Endometrial microvascular endothelial cells (primary cell): ENCODE data around the gene TRIM54. TPM values are rescaled to one million over a fixed set of nuclear protein-coding genes. Genes with fewer than 3 reads are reported as not detected.
"Not testable (repeated sequence)": the region's sequence is repeated elsewhere in the genome, so short reads cannot be mapped to it uniquely, and the experiment has no call there.

Experiments used
- in situ Hi-C: cut with HindIII; loops from 2 replicates; pipeline ENCODE4 v1.10.0; 2017; ENCODE audit warnings: low sequenced_read_pairs, low pct_unique_long_range_greater_than_20kb; ENCODE audit errors: inconsistent ontology term
- total RNA-seq: library from RNA; depleted of rRNA; stranded (reverse); fragments of >200 nt; gene quantifications from one replicate; pipeline ENCODE4 v1.2.3, GENCODE V29; 2015; ENCODE audit errors: inconsistent ontology term

TRIM54 gene
- total RNA-seq, 1 donor from 2014 or later = 0.56 TPM

DNA sequence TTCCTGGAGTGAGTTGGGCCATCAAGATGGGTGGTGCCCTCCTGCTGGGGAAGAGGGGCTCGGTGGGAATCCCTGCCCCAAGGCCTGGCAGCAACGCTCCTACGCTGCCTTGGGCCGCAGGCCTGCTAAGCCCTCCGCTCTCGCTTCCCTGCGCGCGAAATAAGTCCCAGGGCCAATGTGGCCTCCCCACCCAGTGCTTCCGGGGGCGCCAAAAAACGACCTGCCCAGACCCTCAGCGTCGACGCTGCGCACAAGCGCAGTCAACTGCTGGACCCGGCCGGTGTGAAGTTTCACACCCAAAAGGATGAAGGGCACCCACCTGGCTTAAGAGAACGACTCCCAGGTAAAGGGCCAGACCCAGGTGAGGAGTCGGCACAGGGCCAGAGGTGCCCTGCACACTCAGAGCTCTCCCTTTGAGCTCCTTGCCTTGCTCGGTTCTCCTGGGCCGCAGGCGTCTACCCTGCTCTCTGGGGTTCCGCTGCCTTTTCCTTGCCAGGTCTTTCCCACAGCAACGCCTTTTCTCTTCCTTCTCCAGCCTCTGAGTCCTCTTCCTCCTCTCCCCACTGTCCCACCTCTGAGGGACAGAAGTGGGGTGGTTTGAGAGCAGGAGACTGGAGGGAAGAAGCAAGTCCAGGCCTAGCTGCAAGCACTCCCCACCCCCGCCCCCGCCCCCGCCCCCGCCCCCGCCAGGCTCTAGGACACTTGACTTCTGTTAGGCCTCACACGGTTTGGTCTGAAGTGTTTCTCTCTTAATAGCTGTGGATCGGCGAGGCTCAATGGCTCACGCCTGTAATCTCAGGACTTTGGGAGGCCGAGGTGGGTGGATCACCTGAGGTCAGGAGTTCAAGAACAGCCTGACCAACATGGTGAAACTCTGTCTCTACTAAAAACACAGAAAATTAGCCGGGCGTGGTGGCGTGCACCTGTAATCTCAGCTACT is 6.7 kb upstream of the TRIM54 start, which contains the start of gene DNAJC5G:
Gene DNAJC5G (plus strand): TSS at position 223 of the 940 bp plus-strand sequence. CDS start 1,296 bp downstream, outside the sequence.
- in situ Hi-C loops = no loop called here

GRCh38 chr2:27278010-27278409 is 4.2 kb upstream of the TRIM54 start:
- in situ Hi-C loops = no loop called here

GRCh38 chr2:27280826-27281225 is 1.4 kb upstream of the TRIM54 start:
- in situ Hi-C loops = no loop called here

DNA sequence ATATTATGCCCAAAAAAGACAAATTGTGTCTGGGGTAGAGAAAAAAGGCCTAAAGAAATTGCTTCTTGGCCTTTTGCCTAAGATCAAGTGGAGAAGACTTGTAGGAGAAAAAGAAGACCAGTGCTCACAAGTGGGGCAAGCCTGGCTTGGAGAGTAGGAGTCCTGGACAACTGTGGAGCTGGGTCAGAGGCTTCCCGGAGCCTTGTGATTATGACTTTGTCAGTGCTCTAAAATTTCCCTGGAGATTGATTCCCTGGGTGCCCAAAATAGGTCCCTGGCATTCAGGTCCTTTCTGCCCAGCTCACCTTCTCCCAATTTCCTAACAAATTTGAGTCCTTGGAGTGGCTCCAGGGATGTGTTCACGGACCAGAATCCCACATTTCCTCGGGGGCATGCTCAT is 787 bp upstream of the TRIM54 start:
- in situ Hi-C loops = no loop called here

- in situ Hi-C loops = no loop called here
Measured at GRCh38 chr2:27282892-27283291, 663 bp downstream of the TRIM54 start.

DNA sequence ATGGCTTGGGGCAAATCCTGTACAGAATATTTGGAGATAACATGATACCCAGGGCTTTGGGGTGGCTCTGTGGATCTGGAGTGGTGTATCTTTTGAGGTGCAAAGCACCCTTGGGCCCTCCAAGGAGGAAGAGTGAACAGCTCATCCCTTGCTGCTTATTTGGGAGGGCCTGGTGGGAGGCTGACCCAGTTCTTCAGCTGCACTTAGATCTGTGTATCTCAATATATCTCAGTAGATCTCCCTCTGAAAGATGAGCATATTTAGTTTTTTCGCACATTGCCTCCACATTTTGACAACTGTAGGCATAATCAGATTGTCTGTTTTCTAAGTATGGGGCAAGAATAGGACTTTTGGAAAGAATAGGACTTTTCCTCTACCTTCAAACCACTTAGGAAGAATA is 2.8 kb downstream of the TRIM54 start:
- in situ Hi-C loops = no loop called here

DNA sequence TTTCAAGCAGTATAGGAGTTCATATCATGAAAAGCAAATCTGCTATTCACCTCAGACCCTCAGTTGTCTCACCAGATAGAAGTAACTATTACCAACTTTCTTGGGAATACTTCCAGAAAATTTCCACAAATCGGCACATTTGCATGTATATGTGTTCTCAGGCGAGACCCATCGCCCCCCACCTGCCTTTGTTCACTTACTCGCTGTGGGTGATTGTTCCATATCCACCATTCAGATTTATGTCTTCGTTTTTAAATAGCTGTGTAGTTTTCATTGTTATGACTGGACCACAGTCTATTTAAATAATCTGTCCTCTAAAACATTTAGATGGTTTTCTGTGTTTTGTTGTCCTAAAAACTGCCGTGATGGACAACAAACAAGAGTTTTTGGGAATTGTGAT is 3.3 kb downstream of the TRIM54 start:
- in situ Hi-C loops = no loop called here

DNA sequence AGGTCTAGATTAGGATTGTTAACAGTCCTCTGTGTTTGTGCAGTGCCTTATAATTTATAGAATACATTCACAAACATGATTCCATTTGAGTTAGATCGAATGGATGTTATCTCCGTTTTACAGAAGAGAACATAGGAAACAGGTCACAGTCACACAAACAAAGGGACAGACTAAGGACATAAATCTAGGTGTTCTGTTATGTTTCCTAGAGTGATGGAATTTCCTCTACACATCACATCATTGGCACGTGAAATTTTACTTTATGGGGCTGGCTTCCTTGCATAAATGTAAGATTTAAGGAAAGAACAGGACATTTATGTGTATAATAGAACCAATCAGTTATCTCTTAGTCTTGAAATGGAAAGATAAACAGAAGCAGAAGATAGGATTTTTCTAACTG is 6.4 kb downstream of the TRIM54 start:
- in situ Hi-C loops = no loop called here

DNA sequence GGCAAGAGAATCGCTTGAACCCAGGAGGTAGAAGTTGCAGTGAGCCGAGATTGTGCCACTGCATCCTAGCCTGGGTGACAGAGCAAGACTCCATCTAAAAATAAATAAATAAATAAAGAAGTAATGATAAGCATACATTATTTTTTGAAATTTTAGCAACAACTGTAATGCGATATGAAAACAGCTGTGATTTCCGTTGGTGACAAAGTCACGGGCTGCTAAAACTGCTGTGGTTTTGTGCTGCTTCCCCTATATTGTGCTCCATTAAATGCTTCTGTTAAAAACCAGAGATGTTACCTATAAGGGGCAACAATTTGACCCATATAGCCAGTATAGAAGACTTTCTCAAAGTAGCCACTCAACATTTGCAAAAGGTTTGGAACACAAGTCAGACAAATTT is 8.3 kb downstream of the TRIM54 start:
- in situ Hi-C loops = no loop called here

GRCh38 chr2:27291865-27292264 is 9.6 kb downstream of the TRIM54 start:
- in situ Hi-C loops = no loop called here

- in situ Hi-C loops = no loop called here
Measured at GRCh38 chr2:27294928-27295327, 12.7 kb downstream of the TRIM54 start.

DNA sequence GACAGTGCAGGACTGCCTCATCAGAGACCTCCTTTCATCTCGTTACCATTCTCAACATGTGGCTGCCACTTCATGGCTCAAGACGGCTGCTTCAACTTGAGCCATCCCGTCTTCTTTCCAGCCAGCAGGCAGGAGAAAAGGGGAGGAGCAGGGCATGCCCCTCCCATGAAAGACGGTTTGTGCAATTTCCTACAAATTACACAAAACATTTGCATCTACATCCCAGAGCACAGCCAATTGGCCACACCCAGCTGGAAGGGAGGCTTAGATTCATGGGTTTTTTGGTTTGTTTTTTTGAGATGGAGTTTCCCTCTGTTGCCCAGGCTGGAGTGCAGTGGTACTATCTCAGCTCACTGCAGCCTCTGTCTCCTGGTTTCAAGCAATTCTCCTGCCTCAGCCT is 14.3 kb downstream of the TRIM54 start:
- in situ Hi-C loops = no loop called here

DNA sequence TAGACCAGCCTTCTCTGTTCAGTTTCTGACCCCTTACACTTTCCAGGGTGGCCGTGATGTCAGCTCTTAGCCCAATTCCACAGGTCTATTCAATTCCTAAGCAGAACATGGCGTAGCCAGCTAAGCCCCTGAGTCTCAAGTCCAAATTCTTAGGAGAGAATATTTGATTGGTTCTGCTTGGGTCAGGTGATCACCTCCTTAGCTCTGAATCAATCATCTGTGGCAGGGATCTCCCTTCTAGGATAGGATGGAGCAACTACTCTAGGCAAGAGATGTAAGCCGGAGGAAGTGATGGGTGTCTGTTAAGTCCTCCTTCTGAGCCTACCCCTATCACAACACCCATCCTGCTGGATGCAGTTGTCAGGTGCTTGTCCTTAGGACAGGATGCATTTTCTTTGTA is 15.0 kb downstream of the TRIM54 start:
- in situ Hi-C loops = no loop called here

DNA sequence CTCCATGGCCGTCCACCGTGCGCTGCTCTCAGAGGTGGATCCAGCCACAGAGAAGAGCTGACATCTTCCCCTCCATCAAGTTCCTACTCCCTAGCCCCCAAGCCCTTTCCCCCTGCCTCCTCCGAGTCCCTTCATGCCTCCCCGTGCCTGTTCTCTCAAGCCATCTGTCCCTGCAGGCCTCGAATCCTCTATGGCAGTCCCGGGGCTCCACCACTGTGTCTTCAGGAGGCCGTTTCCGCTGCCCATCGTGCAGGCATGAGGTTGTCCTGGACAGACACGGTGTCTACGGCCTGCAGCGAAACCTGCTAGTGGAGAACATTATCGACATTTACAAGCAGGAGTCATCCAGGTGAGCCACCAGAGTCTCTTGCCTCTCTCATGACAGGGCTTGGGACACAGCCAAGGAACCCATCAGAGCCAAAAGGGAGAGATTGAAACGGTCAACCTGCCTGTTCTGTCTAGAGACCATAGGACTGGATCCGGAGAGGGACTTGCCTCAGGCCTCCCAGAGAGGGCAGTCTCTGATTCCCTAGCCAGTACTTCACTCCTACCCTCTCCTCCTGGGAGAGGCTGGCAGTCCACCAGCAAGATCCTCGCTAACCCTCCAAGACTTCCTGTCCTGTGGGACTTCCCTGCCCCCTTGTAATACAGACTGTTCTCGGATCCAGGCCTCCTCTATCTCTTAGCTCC is 16.3 kb downstream of the TRIM54 start:
- in situ Hi-C loops = no loop called here

DNA sequence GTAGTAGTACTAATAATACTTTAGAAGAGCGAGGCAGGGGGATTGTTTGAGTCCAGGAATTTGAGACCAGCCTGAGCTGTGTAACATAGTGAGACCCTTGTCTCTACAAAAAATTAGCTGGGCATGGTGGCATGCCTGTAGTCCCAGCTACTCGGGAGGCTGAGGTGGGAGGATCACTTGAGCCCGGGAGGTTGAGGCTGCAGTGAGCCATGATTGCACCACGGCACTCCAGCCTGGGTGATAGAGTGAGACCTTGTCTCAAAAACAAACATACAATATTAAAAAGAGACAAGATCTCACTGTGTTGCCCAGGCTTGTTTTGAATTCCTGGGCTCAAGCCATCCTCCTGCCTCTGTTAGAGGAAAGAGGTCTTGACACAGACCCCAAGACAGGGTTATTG is 18.4 kb downstream of the TRIM54 start:
- in situ Hi-C loops = not testable (repeated sequence)

- in situ Hi-C loops = no loop called here
Measured at GRCh38 chr2:27303093-27304025, 21.1 kb downstream of the TRIM54 start.

DNA sequence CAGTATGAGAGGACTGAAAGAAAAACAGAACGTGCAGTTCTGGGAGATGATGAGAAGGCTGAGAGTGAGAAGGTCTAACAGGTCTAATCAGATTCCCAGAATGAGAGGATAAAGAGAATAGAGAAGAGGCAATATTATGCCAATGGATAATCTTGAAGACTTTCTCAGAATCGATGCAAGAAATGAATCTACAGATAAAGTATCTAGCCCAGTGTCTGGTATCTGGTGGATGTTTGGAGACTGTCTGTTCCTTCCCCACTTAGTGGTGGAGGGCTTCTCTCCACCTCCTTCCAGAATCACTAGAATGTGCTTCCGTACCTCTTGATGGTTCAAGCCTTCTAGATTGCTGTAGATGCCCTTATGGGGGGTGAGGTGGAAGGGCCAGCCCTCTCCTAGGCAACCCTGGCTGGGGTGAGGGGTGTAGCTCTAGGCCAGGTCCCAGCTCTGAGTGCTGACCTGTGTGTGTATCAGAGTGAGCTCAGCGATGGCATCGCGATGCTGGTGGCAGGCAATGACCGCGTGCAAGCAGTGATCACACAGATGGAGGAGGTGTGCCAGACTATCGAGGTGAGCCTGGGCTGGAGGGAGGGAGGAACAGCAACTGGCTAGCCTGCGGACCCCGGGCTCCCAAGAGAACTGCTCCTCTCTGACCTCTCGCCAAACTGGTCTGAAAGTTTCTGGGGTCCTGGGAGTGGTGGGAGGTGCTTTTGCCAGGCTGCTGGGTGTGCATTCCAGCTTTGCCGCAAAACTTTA is 22.4 kb downstream of the TRIM54 start:
- in situ Hi-C loops = no loop called here

- in situ Hi-C loops = no loop called here
Measured at GRCh38 chr2:27305516-27305915, 23.3 kb downstream of the TRIM54 start.
